HepG2 (cell line): ENCODE results near the gene PCGF3. TPM values are rescaled to one million over a fixed set of nuclear protein-coding genes. Genes with fewer than 3 reads are reported as not detected.
A peak's percentile ranks its signal among the peaks of the same experiment; 100 is the strongest.

Experiments used
- ATAC-seq: fragments of 200-7000 bp; cut with Tn5 transposase; 3 replicates; pipeline ENCODE4 v1.9.1; 2020; ENCODE audit warnings: mild to moderate bottlenecking, moderate library complexity
- BruUV-seq: library from RNA; stranded (reverse); fragments of 400-500 nt; replicated peaks from 2 replicates; lab custom pipeline; 2021; lab: Mats Ljungman, UMichigan
- CTCF ChIA-PET: fragments of 300-600 bp; formaldehyde crosslinking; extraction: SDS; loops from one replicate; lab custom pipeline; 2021; ENCODE audit warnings: low total read pairs, inconsistent platforms, low intra/inter-chr PET ratio; lab: Yijun Ruan, JAX
- POLR2A ChIA-PET: fragments of 350-600 bp; sonication (Branson Sonifier 250); formaldehyde crosslinking; loops from one replicate; lab custom pipeline; 2020; ENCODE audit warnings: antibody characterized with exemption, inconsistent platforms; lab: Yijun Ruan, JAX
- DNase-seq: peaks from one replicate; pipeline ENCODE4 v3.0.0-alpha.2; 2015; ENCODE audit warnings: low spot score
- FAIRE-seq: peaks from 3 replicates; lab custom pipeline; 2011; peaks lifted over from hg19 to GRCh38; lab: Jason Lieb, UNC
- H2AFZ ChIP-seq: one replicate; pipeline ENCODE4 v1.6.1; 2011; ENCODE audit warnings: low read length, inconsistent platforms
- H3K27ac ChIP-seq: fragments of 300-600 bp; 3 replicates; pipeline ENCODE4 v1.8.0; 2011; ENCODE audit warnings: mixed run types, mild to moderate bottlenecking, mixed read lengths, low read length, inconsistent platforms; ENCODE audit not compliant: insufficient read depth; ENCODE audit errors: extremely low read length
- H3K27me3 ChIP-seq, 2 experiments: fragments of 200-600 bp in 1 of 2; 2 replicates in 1 of 2; 3 replicates in 1 of 2; pipeline versions ENCODE4 v1.6.0 to v1.8.0; 2011; ENCODE audit warnings: low read length in 2 of 2, mild to moderate bottlenecking in 2 of 2, moderate library complexity in 2 of 2, inconsistent platforms in 1 of 2; ENCODE audit not compliant: insufficient read depth in 2 of 2, control insufficient read depth in 1 of 2
- H3K36me3 ChIP-seq, 2 experiments: fragments of 200-600 bp in 1 of 2; replicated peaks in 1 of 2; 2 replicates in 1 of 2; 3 replicates in 1 of 2; pipeline versions ENCODE4 v1.5.1 to v1.8.0; 2011; ENCODE audit warnings: low read length in 2 of 2, inconsistent platforms in 1 of 2; ENCODE audit not compliant: insufficient read depth in 2 of 2, control insufficient read depth in 1 of 2
- H3K4me1 ChIP-seq: 2 replicates; pipeline ENCODE4 v1.5.1; 2012; ENCODE audit warnings: low read length, inconsistent platforms; ENCODE audit not compliant: insufficient read depth
- H3K4me2 ChIP-seq: 2 replicates; pipeline ENCODE4 v1.6.0; 2011; ENCODE audit warnings: low read depth, low read length, inconsistent platforms
- H3K4me3 ChIP-seq, 3 experiments: fragments of 200-600 bp in 1 of 3; sonication (generic), shearing (Covaris generic) in 1 of 3; replicated peaks in 1 of 3; 2 replicates each; pipeline ENCODE4 v1.5.1; 2011 to 2016; ENCODE audit warnings: low read length in 3 of 3, inconsistent platforms in 2 of 3, low read depth in 2 of 3, mild to moderate bottlenecking in 2 of 3, control low read depth in 1 of 3, mixed read lengths in 1 of 3; ENCODE audit not compliant: insufficient read depth in 1 of 3
- H3K79me2 ChIP-seq: one replicate; pipeline ENCODE4 v1.6.1; 2011; ENCODE audit warnings: low read length, inconsistent platforms; ENCODE audit not compliant: insufficient read depth
- H3K9ac ChIP-seq: 2 replicates; pipeline ENCODE4 v1.6.0; 2011; ENCODE audit warnings: mild to moderate bottlenecking, low read depth, low read length, inconsistent platforms; ENCODE audit not compliant: insufficient read depth
- H3K9me3 ChIP-seq: 2 replicates; pipeline ENCODE4 v1.5.1; 2012; ENCODE audit warnings: mild to moderate bottlenecking, low read length
- H4K20me1 ChIP-seq: 2 replicates; pipeline ENCODE4 v1.6.0; 2011; ENCODE audit warnings: inconsistent platforms, mild to moderate bottlenecking, low read length, moderate library complexity; ENCODE audit not compliant: insufficient read depth
- AGO2 ChIP-seq: fragments of 200-400 bp; formaldehyde crosslinking; optimal IDR thresholded peaks from 2 replicates; pipeline ENCODE3; 2017; ENCODE audit warnings: mild to moderate bottlenecking, low read depth, low read length, moderate library complexity
- PHF20 ChIP-seq: sonication (generic); formaldehyde crosslinking; IDR thresholded peaks from 2 replicates; pipeline ENCODE4 v1.5.0; 2020; ENCODE audit warnings: mild to moderate bottlenecking, missing genetic modification reagents
- RBFOX2 ChIP-seq: fragments of 200-400 bp; formaldehyde crosslinking; IDR thresholded peaks from 2 replicates; pipeline ENCODE4 v1.6.1; 2017; ENCODE audit warnings: low read depth, mild to moderate bottlenecking, low read length
- SOX5 ChIP-seq: IDR thresholded peaks from 2 replicates; pipeline ENCODE4 v1.6.1; 2016; ENCODE audit warnings: borderline replicate concordance
- THRA ChIP-seq: sonication (generic); formaldehyde crosslinking; IDR thresholded peaks from 2 replicates; pipeline ENCODE4 v1.4.0; 2020; ENCODE audit warnings: missing genetic modification reagents, borderline replicate concordance
- ZKSCAN1 ChIP-seq: fragments of 150-350 bp; IDR thresholded peaks from 2 replicates; pipeline ENCODE4 v1.6.1; 2014; ENCODE audit warnings: low read length
- ZNF788 ChIP-seq: sonication (generic); formaldehyde crosslinking; IDR thresholded peaks from 2 replicates; pipeline ENCODE4 v1.5.0; 2020; ENCODE audit warnings: mild to moderate bottlenecking, missing genetic modification reagents, borderline replicate concordance
- WGBS: methylation state at CpG from one replicate; pipeline ENCODE4 v1.1.6; 2017; ENCODE audit warnings: low lambda C conversion rate; 5-methylcytosine and 5-hydroxymethylcytosine counted together
- in situ Hi-C: cut with HindIII; loops from 2 replicates; pipeline ENCODE4 v1.10.0; 2017; ENCODE audit warnings: low pct_unique_long_range_greater_than_20kb; ENCODE audit not compliant: extremely low pct_ligation_motif_present
- intact Hi-C: fragments of 100-400 bp; cut with micrococcal nuclease; formaldehyde crosslinking; loops from one replicate; pipeline ENCODE4 v1.10.0; 2022; ENCODE audit not compliant: unreplicated experiment
- polyA plus RNA-seq, 8 experiments: library from polyadenylated mRNA; depleted of rRNA in 3 of 8; stranded (reverse) in 7 of 8; unstranded in 1 of 8; fragments of >200 nt; fragmentation: Illumina TruSeq in 4 of 8; extraction: Trizol in 4 of 8; gene quantifications; 2 replicates each; pipeline versions ENCODE4 v1.2.1 to v1.2.3, GENCODE V29; 2011 to 2016; ENCODE audit warnings: low read depth in 4 of 8, missing spikeins in 1 of 8, mixed read lengths in 1 of 8; ENCODE audit not compliant: insufficient read depth in 1 of 8
- total RNA-seq, 5 experiments: library from RNA; depleted of rRNA; stranded (reverse); fragments of >200 nt; fragmentation: Illumina TruSeq; extraction: Trizol; gene quantifications; 2 replicates each; pipeline ENCODE4 v1.2.3, GENCODE V29; 2016; ENCODE audit warnings: low read depth in 1 of 5

PCGF3 gene
- total and polyA plus RNA-seq, 2 of the 13 experiments (the other 11 are each of a cell fraction or from before 2014, with no cell fraction given) = 28.6 to 66.2 TPM

- FAIRE-seq (no peak), DNase-seq (no peak)
- peaks cover 66% of the 10 kb centered on the region for H3K79me2 ChIP-seq
- H3K4me2 ChIP-seq = no peak overlapping the region
- H4K20me1 ChIP-seq = peaks cover 41% of the 10 kb centered on the region
- intact Hi-C loops = no loop called here
- peaks cover 2 to 9% of the 10 kb centered on the region in 2 experiments; a peak in 3 of 5 replicates for H3K36me3 ChIP-seq
- H3K9ac ChIP-seq = no peak overlapping the region
- 94% methylated on average over 5 of the region's 9 CpGs for WGBS
- H3K4me1 ChIP-seq = peaks cover 31% of the 10 kb centered on the region
- no peak overlapping the region for H3K4me3 ChIP-seq
- TF ChIP-seq AGO2 = peak; percentile 52
- TF ChIP-seq PHF20 (CRISPR knock-in tag) = no peak
- no peak for TF ChIP-seq THRA (CRISPR knock-in tag)
- TF ChIP-seq RBFOX2 = 0 out of 2 replicates have a peak, but pooled peaks have one; percentile 39
- no peak for TF ChIP-seq ZNF788 (CRISPR knock-in tag)
- no peak for TF ChIP-seq SOX5 (CRISPR knock-in tag)
- no peak for TF ChIP-seq ZKSCAN1
- TF ChIP-seq, all 625 proteins: peak for 2
- Histone ChIP-seq H3K27me3 (no peaks in the 10 kb centered on the region), H3K9me3 (no peaks in the 10 kb centered on the region), H3K27ac (no peak overlapping the region), H2AFZ (no peak overlapping the region)
- no peak for ATAC-seq
- POLR2A ChIA-PET = no interaction called here
- in situ Hi-C loops = no loop called here
- BruUV-seq = no TSS peak
- CTCF ChIA-PET = no interaction called here
These were observed 7.4 kb downstream of the PCGF3 start for GRCh38 chr4:712916-713632.
